Fibroblast of gingiva (primary cell): ENCODE results near the gene THAP2.
"Not testable (repeated sequence)": the region's sequence is repeated elsewhere in the genome, so short reads cannot be mapped to it uniquely, and the experiment has no call there.

Source experiments
- DNase-seq: peaks from one replicate; pipeline ENCODE4 v3.0.0-alpha.2; 2011; ENCODE audit warnings: low read depth

THAP2 gene

DNA sequence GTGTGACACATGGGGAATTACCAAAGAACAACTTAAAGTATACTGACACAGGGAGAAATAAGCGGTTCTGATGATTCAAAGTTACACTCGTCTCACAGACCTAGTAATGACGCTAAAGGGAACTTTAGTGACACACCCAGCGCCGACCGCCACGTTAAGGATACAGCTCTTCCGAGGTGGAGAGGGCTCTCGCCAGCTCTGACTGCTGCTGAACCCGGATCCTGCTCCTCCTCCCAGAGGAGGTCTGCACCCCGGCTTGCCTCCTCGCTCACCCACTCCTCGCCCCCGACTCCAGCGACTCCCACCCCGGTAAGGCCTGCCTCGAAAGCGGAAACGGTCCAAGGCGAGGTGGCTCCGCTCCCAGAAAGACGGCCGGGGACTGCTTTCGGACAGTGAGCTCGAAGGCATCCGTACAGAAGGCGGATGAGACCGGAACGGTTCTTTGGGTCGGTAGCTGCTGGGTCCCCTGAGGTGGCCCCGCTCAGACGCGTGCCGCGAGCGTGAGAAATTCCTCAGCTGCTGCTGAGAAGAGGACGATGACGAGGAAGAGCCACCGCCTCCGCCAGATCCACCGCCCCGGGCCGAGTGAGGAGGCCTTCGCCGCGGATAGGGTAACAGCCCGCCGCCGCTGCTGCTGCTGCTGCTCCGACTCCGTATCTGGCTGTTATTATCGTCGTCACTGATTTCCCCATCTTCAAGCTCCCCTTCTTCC is 1.1 kb upstream of the THAP2 start:
- peak; percentile 54 for DNase-seq

GRCh38 chr12:71664411-71665089 is 449 bp downstream of the THAP2 start:
- peak; percentile 2 for DNase-seq

DNA sequence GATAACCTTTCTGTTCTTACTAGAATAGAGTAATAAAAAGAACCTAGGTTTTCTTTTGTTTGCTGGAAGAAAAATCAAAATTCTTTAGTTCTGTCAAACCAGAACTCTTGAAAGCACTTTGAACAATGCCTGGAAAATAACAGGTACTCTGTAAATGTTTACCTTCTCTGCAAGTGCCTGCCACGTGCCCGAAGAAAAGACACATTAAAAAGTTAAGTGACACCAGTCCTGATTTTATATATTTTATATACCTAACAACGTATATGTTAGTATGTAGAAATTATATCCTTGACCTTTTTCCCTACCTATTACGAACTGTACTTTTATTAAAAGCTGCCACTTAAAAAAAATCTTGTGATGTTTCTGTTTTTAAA is 976 bp downstream of the THAP2 start:
- no peak for DNase-seq

- DNase-seq: no peak
Measured at GRCh38 chr12:71666259-71666658, 2.2 kb downstream of the THAP2 start.

DNA sequence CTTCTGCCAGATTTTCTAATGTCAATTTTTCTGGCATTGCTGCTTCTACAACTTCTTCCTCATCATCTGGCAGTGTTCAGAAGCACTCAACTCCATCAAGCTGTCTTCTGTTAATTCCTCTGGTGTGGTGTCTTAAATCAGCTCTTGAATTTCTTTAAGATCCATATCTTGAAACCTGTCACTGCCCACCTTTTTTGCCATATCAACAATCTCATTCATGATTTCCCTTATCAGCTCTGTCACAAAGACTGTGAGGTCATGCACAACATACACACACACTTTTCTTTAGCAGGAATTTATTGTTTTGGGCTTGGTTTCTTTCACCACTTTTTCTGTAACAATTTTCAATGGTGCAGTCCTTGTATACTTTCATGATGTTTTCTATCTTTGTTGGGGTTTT is 7.2 kb downstream of the THAP2 start:
- DNase-seq: no peak

DNA sequence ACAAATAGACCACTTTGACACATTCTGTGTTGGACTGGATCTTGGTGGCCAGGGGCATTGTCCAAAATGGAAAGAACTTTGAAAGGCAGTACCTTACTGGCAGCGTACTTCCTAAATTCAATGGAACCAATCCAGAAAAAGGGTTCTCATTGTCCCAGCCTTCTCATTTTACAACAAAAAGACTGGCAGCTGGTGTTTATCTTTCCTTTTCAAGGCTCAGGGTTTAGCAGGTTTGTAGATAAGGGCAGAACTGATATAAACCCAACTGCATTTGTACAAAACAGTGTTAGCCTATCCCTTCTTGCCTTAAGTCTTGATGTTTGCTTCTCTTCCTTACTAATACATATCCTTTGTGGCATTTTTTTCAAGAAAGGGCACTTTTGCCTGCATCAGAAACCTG is 7.7 kb downstream of the THAP2 start:
- DNase-seq: no peak

DNA sequence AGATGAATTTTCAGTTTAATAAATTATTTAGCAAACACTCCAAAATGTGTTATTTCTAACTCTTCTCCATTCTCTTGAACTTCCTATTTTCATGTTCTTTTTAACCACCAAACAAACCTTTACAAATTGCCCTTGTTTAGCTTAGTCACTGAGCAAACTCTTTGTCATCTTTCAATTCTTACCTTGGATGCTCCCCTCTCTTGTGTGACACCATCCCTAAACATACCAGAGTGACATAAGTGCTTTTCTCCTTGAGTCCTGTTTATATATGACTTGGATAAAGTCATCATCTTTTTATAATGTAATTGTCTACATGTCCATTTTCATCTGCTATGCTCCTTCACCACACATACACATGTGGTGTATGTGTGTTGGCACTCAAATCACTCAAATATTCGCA is 18.4 kb downstream of the THAP2 start:
- DNase-seq: no peak

DNA sequence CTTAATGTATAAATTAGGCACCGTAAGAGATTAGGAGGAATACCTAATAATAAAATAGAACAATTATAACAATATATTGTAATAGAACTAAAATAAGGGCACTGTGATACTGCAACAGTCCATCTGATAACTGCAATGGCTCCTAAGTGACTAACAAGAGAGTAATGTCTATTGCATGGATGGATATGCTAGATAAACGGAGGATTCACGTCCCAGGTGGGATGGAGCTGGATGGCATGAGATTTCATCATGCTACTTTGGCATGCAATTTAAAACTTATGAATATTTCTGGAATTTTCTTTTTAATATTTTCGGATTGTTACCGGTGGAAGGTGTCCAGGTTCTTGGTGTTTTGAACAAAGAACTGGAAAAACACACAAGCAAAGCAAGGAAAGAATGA is 19.5 kb downstream of the THAP2 start:
- DNase-seq: no peak

DNA sequence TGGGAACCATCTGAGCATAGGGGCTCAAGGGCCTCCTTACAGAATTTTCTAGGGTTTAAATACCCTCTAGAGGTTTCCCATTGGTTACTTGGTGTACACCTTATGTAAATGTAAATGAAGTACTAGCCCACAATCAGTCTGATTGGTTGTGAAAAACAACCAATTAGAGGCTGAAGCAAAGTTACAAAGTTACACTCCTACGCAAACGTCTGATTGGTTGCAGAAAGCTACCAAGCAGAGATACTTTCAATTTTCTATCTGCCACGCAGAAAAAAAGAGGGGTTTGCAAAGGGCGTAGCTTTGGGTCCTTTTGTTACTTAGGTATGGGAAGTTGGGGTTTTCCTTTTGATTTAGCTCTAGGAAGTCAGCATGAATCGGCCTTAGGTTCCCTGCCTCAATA is 20.0 kb downstream of the THAP2 start:
- DNase-seq: peak; percentile 26

- DNase-seq: no peak
Measured at GRCh38 chr12:71685312-71685906, 21.3 kb downstream of the THAP2 start.

- DNase-seq: peak; percentile 85
Measured at GRCh38 chr12:71685914-71686657, 22.0 kb downstream of the THAP2 start, which contains the start of gene TMEM19. TSS of gene TMEM19 (plus strand) at chr12:71686082. CDS start at chr12:71686681, 599 bp downstream.

DNA sequence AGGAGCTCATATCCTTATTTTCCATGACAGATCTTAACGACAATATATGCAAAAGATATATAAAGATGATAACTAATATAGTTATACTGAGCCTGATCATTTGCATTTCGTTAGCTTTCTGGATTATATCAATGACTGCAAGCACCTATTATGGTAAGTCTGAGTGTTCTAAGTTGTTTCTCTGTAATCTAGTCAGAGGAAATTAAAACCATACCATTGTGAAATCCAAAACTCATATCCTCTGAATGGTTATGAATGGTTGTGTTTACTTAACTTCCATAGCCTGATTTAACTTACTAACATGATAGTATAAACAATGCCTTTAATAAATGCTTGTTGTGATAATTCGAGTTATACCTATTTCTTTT is 22.5 kb downstream of the THAP2 start:
- DNase-seq: peak; percentile 58

- not testable (repeated sequence) for DNase-seq
Measured at GRCh38 chr12:71687172-71687571, 23.1 kb downstream of the THAP2 start.

GRCh38 chr12:71688961-71689570 is 25.0 kb downstream of the THAP2 start:
- no peak for DNase-seq

- DNase-seq: no peak
Measured at GRCh38 chr12:71691504-71692129, 27.5 kb downstream of the THAP2 start.

GRCh38 chr12:71693126-71693525 is 29.0 kb downstream of the THAP2 start:
- no peak for DNase-seq

GRCh38 chr12:71693651-71694050 is 29.6 kb downstream of the THAP2 start:
- not testable (repeated sequence) for DNase-seq

- peak; percentile 24 for DNase-seq
Measured at GRCh38 chr12:71694099-71694820, 30.2 kb downstream of the THAP2 start.

GRCh38 chr12:71695782-71696181 is 31.7 kb downstream of the THAP2 start:
- no peak for DNase-seq

- not testable (repeated sequence) for DNase-seq
Measured at GRCh38 chr12:71702181-71702580, 38.1 kb downstream of the THAP2 start.

DNA sequence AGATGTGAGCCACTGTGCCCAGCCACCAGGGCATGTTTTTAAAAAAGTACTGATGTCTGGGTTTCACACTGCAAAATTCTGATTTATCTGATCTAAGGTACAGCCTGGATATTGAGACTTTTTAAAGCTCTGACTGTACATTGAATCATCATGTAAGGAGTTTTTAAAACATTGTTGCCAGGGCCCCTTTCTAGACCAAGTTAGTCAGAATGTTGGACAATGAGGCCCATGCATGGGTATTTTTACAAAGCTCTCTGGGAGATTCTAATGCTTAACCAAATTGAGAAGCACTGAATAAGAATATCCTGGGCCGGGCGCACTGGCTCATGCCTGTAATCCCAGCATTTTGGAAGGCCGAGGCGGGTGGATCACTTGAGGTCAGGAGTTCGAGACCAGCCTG is 38.5 kb downstream of the THAP2 start:
- no peak for DNase-seq
